A673 (cell line): Measurements from ENCODE around the gene DENND5A. TPM values are rescaled to one million over a fixed set of nuclear protein-coding genes. Genes with fewer than 3 reads are reported as not detected.

Experiments used
- BruUV-seq: library from RNA; stranded (reverse); fragments of 400-500 nt; replicated peaks from 2 replicates; lab custom pipeline; 2021; lab: Mats Ljungman, UMichigan
- CTCF ChIA-PET: fragments of 300-600 bp; sonication (Branson Sonifier 250); formaldehyde crosslinking; loops from one replicate; lab custom pipeline; 2022; ENCODE audit warnings: antibody characterized with exemption; lab: Charles Lee
- POLR2A ChIA-PET: fragments of 300-600 bp; sonication (Branson Sonifier 250); formaldehyde crosslinking; loops from one replicate; lab custom pipeline; 2022; ENCODE audit warnings: antibody characterized with exemption; ENCODE audit not compliant: low non-redundant PET; lab: Charles Lee
- DNase-seq: peaks from one replicate; pipeline ENCODE4 v3.0.0-alpha.2; 2015; ENCODE audit warnings: low spot score
- H3K27ac ChIP-seq: fragments of 200-600 bp; sonication (generic); 2 replicates; pipeline ENCODE4 v1.5.1; 2016; ENCODE audit warnings: mixed run types, low read depth, mild to moderate bottlenecking, mixed read lengths, antibody characterized with exemption, low read length; ENCODE audit not compliant: poor library complexity, severe bottlenecking
- H3K27me3 ChIP-seq: fragments of 200-600 bp; sonication (generic); replicated peaks from 2 replicates; pipeline ENCODE4 v1.6.1; 2017; ENCODE audit warnings: mixed run types, low read depth, mild to moderate bottlenecking, mixed read lengths, antibody characterized with exemption, low read length; ENCODE audit not compliant: insufficient read depth, poor library complexity
- H3K36me3 ChIP-seq: fragments of 200-600 bp; sonication (generic); 2 replicates; pipeline ENCODE4 v1.6.1; 2016; ENCODE audit warnings: mixed run types, mild to moderate bottlenecking, mixed read lengths, antibody characterized with exemption, low read length; ENCODE audit not compliant: insufficient read depth, poor library complexity, severe bottlenecking
- H3K4me1 ChIP-seq: fragments of 200-600 bp; sonication (generic); 2 replicates; pipeline ENCODE4 v1.6.1; 2017; ENCODE audit warnings: mixed run types, mild to moderate bottlenecking, mixed read lengths, antibody characterized with exemption, low read length; ENCODE audit not compliant: insufficient read depth, poor library complexity, severe bottlenecking
- H3K4me3 ChIP-seq: fragments of 200-600 bp; sonication (generic); 2 replicates; pipeline ENCODE4 v1.5.1; 2016; ENCODE audit warnings: low read depth, mixed run types, mild to moderate bottlenecking, mixed read lengths, low read length; ENCODE audit not compliant: poor library complexity, severe bottlenecking
- H3K9me3 ChIP-seq: fragments of 200-600 bp; sonication (generic); 2 replicates; pipeline ENCODE4 v1.6.1; 2016; ENCODE audit warnings: mixed run types, low read depth, mild to moderate bottlenecking, mixed read lengths, antibody characterized with exemption, low read length; ENCODE audit not compliant: poor library complexity, severe bottlenecking
- CTCF ChIP-seq: fragments of 300-800, 200-600 bp; sonication (generic); conservative IDR thresholded peaks from 2 replicates; pipeline ENCODE4 v1.5.1; 2017; ENCODE audit warnings: low read depth, mild to moderate bottlenecking, antibody characterized with exemption, low read length, moderate library complexity, mixed read lengths
- EZH2 ChIP-seq: fragments of 200-600 bp; sonication (generic); IDR thresholded peaks from 2 replicates; pipeline ENCODE4 v1.6.1; 2017; ENCODE audit warnings: borderline replicate concordance, low read depth, mild to moderate bottlenecking, mixed read lengths, antibody characterized with exemption, low read length; ENCODE audit not compliant: poor library complexity, severe bottlenecking
- intact Hi-C: fragments of 100-400 bp; cut with micrococcal nuclease; formaldehyde crosslinking; loops from one replicate; pipeline ENCODE4 v1.10.0; 2022; ENCODE audit not compliant: unreplicated experiment
- total RNA-seq: library from RNA; stranded (reverse); gene quantifications from 2 replicates; pipeline ENCODE4 v1.2.3, GENCODE V29; 2021

DENND5A gene
- total RNA-seq, 1 experiment from 2014 or later: 65.4 TPM

- DNase-seq: no peak
- H3K27me3 ChIP-seq: no peaks in the 10 kb centered on the region
- no peaks in the 10 kb centered on the region for H3K4me1 ChIP-seq
- H3K9me3 ChIP-seq: no peaks in the 10 kb centered on the region
- TF ChIP-seq EZH2: no peak
- TF ChIP-seq CTCF: no peak
- CTCF ChIA-PET: no interaction called here
- POLR2A ChIA-PET: no interaction called here
- BruUV-seq: no TSS peak
- intact Hi-C loops: no loop called here
- no peak overlapping the region for H3K27ac ChIP-seq
- peaks cover 31% of the 10 kb centered on the region for H3K36me3 ChIP-seq
- H3K4me3 ChIP-seq: no peak overlapping the region
These were observed 111.5 kb downstream of the DENND5A start for GRCh38 chr11:9153651-9154050.

GRCh38 chr11:9151631-9152030 is 113.5 kb downstream of the DENND5A start:
- Histone ChIP-seq H3K27me3 (no peaks in the 10 kb centered on the region), H3K4me1 (no peaks in the 10 kb centered on the region), H3K4me3 (no peak overlapping the region), H3K27ac (no peak overlapping the region), H3K36me3 (peaks cover 32% of the 10 kb centered on the region), H3K9me3 (no peaks in the 10 kb centered on the region)
- POLR2A ChIA-PET: no interaction called here
- intact Hi-C loops: no loop called here
- TF ChIP-seq EZH2: no peak
- TF ChIP-seq CTCF: no peak
- CTCF ChIA-PET: no interaction called here
- BruUV-seq: no TSS peak
- no peak for DNase-seq

GRCh38 chr11:9150926-9151325 is 114.2 kb downstream of the DENND5A start:
- Histone ChIP-seq H3K4me3 (no peak overlapping the region), H3K27ac (no peak overlapping the region), H3K4me1 (no peaks in the 10 kb centered on the region), H3K9me3 (no peaks in the 10 kb centered on the region), H3K36me3 (peaks cover 32% of the 10 kb centered on the region), H3K27me3 (no peaks in the 10 kb centered on the region)
- no peak for TF ChIP-seq CTCF
- no peak for TF ChIP-seq EZH2
- intact Hi-C loops: no loop called here
- ChIA-PET POLR2A (no interaction called here), CTCF (no interaction called here)
- DNase-seq: no peak
- no TSS peak for BruUV-seq
